Adipocyte (in vitro differentiated cells): ENCODE measurements around the gene VSIG10L.

Experiments used
- DNase-seq: peaks from one replicate; pipeline ENCODE4 v3.0.0-alpha.2; 2015; ENCODE audit warnings: low read depth
- H3K27me3 ChIP-seq: replicated peaks from 2 replicates; pipeline ENCODE4 v1.7.0; 2013; ENCODE audit warnings: mild to moderate bottlenecking, low read length, moderate library complexity; ENCODE audit not compliant: control insufficient read depth, insufficient read depth
- H3K36me3 ChIP-seq: 2 replicates; pipeline ENCODE4 v1.7.0; 2013; ENCODE audit warnings: low read length, mild to moderate bottlenecking, moderate library complexity; ENCODE audit not compliant: control insufficient read depth, insufficient read depth, severe bottlenecking
- H3K4me1 ChIP-seq: 2 replicates; pipeline ENCODE4 v1.7.0; 2013; ENCODE audit warnings: mild to moderate bottlenecking, low read length, moderate library complexity; ENCODE audit not compliant: control insufficient read depth, insufficient read depth
- H3K4me3 ChIP-seq: 2 replicates; pipeline ENCODE4 v1.7.0; 2013; ENCODE audit warnings: mild to moderate bottlenecking, low read length, moderate library complexity
- H3K9ac ChIP-seq: 2 replicates; pipeline ENCODE4 v1.7.0; 2013; ENCODE audit warnings: mild to moderate bottlenecking, low read length, moderate library complexity
- H3K9me3 ChIP-seq: 2 replicates; pipeline ENCODE4 v1.7.0; 2013; ENCODE audit warnings: mild to moderate bottlenecking, low read length, moderate library complexity; ENCODE audit not compliant: control insufficient read depth

The VSIG10L gene

DNA sequence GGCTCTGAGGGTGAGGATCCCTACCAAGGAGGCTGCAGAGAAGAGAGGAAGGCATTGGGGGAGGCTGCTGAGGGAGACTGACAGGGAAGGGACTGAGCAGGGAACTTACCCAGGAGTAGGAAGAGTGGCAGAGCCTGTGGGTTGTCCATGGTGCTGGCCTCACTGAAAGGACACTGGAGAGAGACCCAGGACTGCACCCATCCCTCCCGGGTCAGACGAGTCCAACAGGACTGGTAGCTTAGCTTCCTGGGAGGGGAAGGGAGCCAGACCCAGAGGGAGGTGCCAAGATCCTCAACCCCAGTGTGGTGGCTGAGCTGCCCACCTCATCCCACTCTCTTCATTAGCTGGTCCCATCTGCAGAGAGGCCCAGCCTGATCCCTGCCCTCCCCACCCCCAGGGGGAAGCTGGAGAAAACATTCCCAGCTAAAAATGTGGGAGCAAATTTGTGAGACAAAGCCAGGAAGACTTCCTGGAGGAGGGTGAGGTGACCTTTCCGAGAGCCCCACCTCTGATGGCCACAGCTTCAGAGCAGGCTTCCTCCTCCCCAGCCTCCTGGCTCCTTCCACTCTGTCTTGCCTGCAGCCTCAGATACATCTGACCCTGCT, at the start of gene VSIG10L:
VSIG10L (minus strand) TSS at position 164 of the 605 bp plus-strand sequence; CDS start at position 149, 15 bp downstream.
- Histone ChIP-seq H3K4me1 (peaks cover 8% of the 10 kb centered on the region), H3K4me3 (no peak within 1 kb of the TSS), H3K36me3 (peaks cover 27% of the 10 kb centered on the region), H3K27me3 (no peaks in the 10 kb centered on the region), H3K9ac (no peak within 1 kb of the TSS), H3K9me3 (no peaks in the 10 kb centered on the region)
- no peak for DNase-seq

DNA sequence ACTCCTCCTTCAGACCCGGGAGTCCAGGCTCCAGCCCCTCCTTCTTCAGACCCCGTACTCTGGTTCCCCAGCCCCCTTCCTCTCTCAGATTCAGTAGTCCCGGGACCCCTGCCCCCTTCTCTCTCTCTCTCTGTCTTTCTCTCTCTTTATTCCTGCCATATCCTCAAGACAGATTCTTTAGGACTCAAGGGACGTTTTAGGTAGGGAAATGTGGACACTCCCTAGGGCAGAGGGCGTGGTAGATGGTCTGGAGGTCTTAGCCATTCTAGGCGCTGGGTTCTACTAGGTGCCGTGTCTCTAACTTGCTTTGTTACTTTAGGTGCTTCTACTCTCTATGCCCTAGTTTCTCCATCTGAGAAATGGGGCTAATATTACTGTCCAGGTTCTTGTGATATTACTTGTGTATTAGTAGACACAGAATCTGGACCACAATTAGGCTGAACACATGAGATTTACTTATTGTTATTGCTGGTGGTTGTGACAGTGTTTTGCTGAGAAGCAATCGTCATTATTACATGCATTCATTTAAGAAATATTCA, 49.2 kb upstream of the VSIG10L start:
- no peak for DNase-seq
- H3K9me3 ChIP-seq, result no peaks in the 10 kb centered on the region
- no peaks in the 10 kb centered on the region for H3K36me3 ChIP-seq
- peaks cover 7% of the 10 kb centered on the region for H3K27me3 ChIP-seq
- no peak overlapping the region for H3K9ac ChIP-seq
- H3K4me1 ChIP-seq, result peaks cover 8% of the 10 kb centered on the region
- no peak overlapping the region for H3K4me3 ChIP-seq

DNA sequence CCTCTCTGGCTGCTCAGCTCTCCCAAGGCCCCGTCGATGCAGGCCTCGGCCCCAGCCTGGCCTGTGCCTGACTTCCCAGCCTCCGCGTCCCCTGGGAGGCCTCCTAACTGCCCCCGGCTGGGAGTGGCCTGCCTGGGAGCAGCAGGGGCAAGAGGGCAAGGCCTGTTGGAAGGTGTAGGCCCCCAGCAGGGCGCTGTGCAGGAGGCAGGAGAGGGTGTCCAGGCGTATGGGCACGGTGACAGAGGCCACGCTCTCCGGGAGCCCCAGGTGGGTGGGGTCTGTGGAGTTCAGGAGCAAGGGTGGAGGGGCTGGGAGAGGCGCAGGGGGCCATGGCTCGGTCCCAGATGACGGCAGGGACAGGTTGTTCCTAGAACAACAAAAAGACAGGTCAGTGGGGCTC, 47.2 kb upstream of the VSIG10L start:
- no peak for DNase-seq
- H3K27me3 ChIP-seq, result peaks cover 7% of the 10 kb centered on the region
- H3K9me3 ChIP-seq, result no peaks in the 10 kb centered on the region
- no peak overlapping the region for H3K9ac ChIP-seq
- H3K4me3 ChIP-seq, result no peak overlapping the region
- H3K36me3 ChIP-seq, result no peaks in the 10 kb centered on the region
- peaks cover 4% of the 10 kb centered on the region for H3K4me1 ChIP-seq

GRCh38 chr19:51387924-51388389, 46.0 kb upstream of the VSIG10L start, which contains the start of gene LIM2:
Gene LIM2, minus strand, starts transcription at chr19:51387974. Its CDS starts 531 bp downstream, at chr19:51387443.
- H3K36me3 ChIP-seq, result no peaks in the 10 kb centered on the region
- H3K27me3 ChIP-seq, result peaks cover 7% of the 10 kb centered on the region
- no peak within 1 kb of the TSS for H3K9ac ChIP-seq
- H3K9me3 ChIP-seq, result no peaks in the 10 kb centered on the region
- H3K4me3 ChIP-seq, result no peak within 1 kb of the TSS
- H3K4me1 ChIP-seq, result no peaks in the 10 kb centered on the region
- no peak for DNase-seq

DNA sequence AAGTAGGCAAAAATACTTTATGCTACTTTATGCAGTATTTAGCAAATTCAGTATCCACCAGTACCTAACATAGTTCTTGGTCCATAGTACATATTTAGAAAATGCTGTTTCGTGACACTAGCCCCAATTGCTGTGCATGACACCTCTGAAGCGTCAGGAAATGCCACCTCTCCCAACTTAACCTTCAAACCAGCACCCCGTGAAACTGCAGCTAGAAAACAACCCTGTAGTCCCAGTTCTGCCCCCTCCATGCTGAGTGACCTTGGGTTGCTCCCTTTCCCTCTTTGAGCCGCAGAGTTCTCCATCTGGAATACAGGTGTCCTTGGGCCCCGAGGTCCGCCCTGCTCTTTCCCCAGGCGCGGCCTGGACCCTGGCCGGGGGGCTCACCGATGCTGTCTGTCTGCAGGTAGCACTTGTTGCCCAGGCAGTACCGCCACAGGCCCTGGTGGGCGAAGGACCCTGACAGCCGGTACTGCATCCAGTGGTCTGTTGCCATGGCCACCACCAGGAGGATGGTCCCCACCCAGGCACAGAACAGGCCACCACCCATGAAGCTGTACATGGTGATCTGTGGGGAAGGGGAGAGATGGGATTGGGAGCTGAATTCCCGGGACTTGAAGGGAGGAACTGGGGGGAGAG, 45.1 kb upstream of the VSIG10L start:
- no peak for DNase-seq
- Histone ChIP-seq H3K4me1 (no peaks in the 10 kb centered on the region), H3K36me3 (no peaks in the 10 kb centered on the region)

GRCh38 chr19:51382004-51382403, 40.1 kb upstream of the VSIG10L start:
- no peaks in the 10 kb centered on the region for H3K36me3 ChIP-seq
- peaks cover 4% of the 10 kb centered on the region for H3K9me3 ChIP-seq
- H3K4me3 ChIP-seq, result no peak overlapping the region
- no peaks in the 10 kb centered on the region for H3K4me1 ChIP-seq
- no peak overlapping the region for H3K9ac ChIP-seq
- no peak for DNase-seq
- H3K27me3 ChIP-seq, result no peaks in the 10 kb centered on the region

More for the DNA sequence above, 45.1 kb upstream of the VSIG10L start:
- Histone ChIP-seq H3K9me3 (no peaks in the 10 kb centered on the region), H3K4me3 (no peak overlapping the region), H3K27me3 (peaks cover 7% of the 10 kb centered on the region), H3K9ac (no peak overlapping the region)

GRCh38 chr19:51380379-51380778, 38.4 kb upstream of the VSIG10L start:
- Histone ChIP-seq H3K4me3 (no peak overlapping the region), H3K36me3 (no peaks in the 10 kb centered on the region), H3K9ac (no peak overlapping the region), H3K4me1 (no peaks in the 10 kb centered on the region), H3K27me3 (no peaks in the 10 kb centered on the region), H3K9me3 (peaks cover 4% of the 10 kb centered on the region)
- DNase-seq, result no peak

- Histone ChIP-seq H3K9me3 (peaks cover 4% of the 10 kb centered on the region), H3K27me3 (peaks cover 3% of the 10 kb centered on the region), H3K4me3 (no peak overlapping the region), H3K9ac (no peak overlapping the region), H3K4me1 (no peaks in the 10 kb centered on the region), H3K36me3 (no peaks in the 10 kb centered on the region)
- DNase-seq, result no peak
Measured at GRCh38 chr19:51377422-51377821, 35.5 kb upstream of the VSIG10L start.

DNA sequence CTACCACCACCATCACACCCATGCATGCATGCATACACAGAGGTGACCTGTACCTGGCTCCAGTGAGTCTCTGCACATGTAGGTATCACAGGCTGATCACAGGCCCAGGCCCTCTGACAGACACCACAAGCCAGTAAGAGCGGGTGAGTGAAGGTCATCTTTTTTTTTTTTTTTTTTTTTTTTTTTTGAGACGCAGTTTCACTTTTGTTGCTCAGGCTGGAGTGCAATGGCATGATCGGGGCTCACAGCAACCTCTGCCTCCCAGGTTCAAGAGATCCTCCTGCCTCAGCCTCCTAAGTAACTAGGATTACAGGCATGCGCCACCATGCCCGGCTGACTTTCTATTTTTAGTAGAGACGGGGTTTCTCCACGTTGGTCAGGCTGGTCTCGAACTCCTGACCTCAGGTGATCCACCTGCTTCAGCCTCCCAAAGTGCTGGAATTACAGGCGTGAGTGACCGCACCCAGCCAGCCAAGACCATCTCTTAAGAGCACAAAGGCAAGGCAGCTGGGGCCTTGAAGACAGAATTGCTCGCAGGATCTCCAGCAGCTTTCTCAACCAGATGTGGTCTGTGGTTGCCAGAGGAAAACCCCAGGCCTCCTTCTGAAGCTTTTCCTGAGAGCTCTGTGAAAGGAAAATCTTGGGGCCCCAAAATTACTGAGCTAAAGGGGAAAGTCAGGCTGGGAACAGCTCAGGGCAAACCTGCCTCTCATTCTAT, 33.7 kb upstream of the VSIG10L start:
- Histone ChIP-seq H3K9ac (no peak overlapping the region), H3K4me1 (no peaks in the 10 kb centered on the region), H3K4me3 (no peak overlapping the region), H3K9me3 (no peaks in the 10 kb centered on the region), H3K27me3 (peaks cover 4% of the 10 kb centered on the region), H3K36me3 (no peaks in the 10 kb centered on the region)
- DNase-seq, result no peak

DNA sequence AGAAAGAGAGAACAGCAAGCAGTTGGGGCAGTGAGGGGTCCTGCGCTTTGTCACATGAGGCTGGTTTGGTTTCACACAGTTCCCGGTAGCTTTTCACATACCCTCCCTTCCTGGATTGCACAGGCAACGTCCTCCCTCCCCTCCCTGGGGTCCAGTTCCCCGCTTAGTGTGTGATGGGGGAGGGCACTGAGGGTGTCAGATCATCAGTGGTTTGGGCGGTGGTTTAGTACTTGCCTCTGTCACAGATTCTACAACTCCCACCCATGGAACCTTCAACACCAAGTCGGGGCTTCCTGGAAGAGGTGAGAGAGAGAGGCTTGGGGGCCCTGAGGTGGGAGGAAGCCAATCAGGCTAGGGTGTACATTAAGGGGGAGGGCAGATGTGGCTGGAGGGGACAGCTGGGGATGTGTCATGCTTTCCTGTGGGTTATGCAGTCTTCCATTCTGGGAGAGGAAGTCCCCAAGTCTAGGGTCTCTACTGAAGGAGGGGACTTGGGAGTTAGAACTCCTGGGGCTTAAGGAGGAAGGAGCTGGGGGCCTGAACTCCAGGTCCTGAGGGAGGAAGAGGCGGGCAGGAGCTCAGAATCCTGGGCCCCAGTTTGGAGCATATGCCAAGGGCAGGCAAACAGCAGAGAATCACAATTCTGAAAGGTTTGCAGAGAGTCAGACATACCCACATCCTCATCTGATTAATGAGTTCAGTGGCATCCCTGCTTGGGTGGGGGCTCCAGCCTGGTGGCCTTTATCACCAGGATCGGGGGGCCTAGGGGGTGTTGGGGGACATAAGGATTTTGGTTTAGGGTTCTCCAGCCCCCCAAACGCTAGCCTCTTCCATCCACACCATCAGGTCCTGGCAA, 30.9 kb upstream of the VSIG10L start, which contains the start of gene NKG7:
NKG7 (minus strand) TSS at position 6 of the 856 bp plus-strand sequence. CDS start 119 bp downstream, outside the sequence.
- H3K4me1 ChIP-seq, result peaks cover 4% of the 10 kb centered on the region
- peaks cover 4% of the 10 kb centered on the region for H3K27me3 ChIP-seq
- no peak within 1 kb of the TSS for H3K9ac ChIP-seq
- H3K4me3 ChIP-seq, result no peak within 1 kb of the TSS
- no peaks in the 10 kb centered on the region for H3K36me3 ChIP-seq
- no peaks in the 10 kb centered on the region for H3K9me3 ChIP-seq
- no peak for DNase-seq
